Spinal cord (tissue), 10 donors: Measurements from ENCODE around the gene MICOS13. TPM values are rescaled to one million over a fixed set of nuclear protein-coding genes. Genes with fewer than 3 reads are reported as not detected.

Experiments
- DNase-seq, 6 donors: peaks; one replicate each; pipeline versions ENCODE4 v3.0.0 to v3.0.0-alpha.2; 2013 to 2015; ENCODE audit warnings: low spot score in 6 of 6, low read depth in 4 of 6
- H3K27ac ChIP-seq: one replicate; pipeline ENCODE4 v1.5.1; 2013; ENCODE audit warnings: low read depth, low read length, control low read depth
- H3K27me3 ChIP-seq: one replicate; pipeline ENCODE4 v1.6.1; 2013; ENCODE audit warnings: low read length; ENCODE audit not compliant: control insufficient read depth, insufficient read depth
- H3K36me3 ChIP-seq: one replicate; pipeline ENCODE4 v1.6.1; 2013; ENCODE audit warnings: low read length; ENCODE audit not compliant: control insufficient read depth, insufficient read depth
- H3K4me1 ChIP-seq: one replicate; pipeline ENCODE4 v1.6.1; 2013; ENCODE audit warnings: low read length; ENCODE audit not compliant: control insufficient read depth, insufficient read depth
- H3K4me3 ChIP-seq: one replicate; pipeline ENCODE4 v1.5.1; 2013; ENCODE audit warnings: low read depth, low read length, control low read depth
- H3K9me3 ChIP-seq: one replicate; pipeline ENCODE4 v1.6.1; 2013; ENCODE audit warnings: low read length; ENCODE audit not compliant: control insufficient read depth, insufficient read depth
- WGBS: methylation state at CpG from one replicate; pipeline ENCODE4 v1.1.5; 2013; ENCODE audit warnings: missing lambda C conversion rate; ENCODE audit not compliant: insufficient coverage; 5-methylcytosine and 5-hydroxymethylcytosine counted together
- long read RNA-seq, 4 donors: transcript quantifications; one replicate each; lab custom pipeline, GENCODE V29; 2026
- polyA plus RNA-seq, 2 donors: library from polyadenylated mRNA; unstranded; fragments of 120-200 nt; gene quantifications; one replicate each; pipeline ENCODE4 v1.2.1, GENCODE V29; 2013; ENCODE audit not compliant: insufficient read length in 2 of 2
- total RNA-seq, 2 donors: library from RNA; depleted of rRNA in 1 of 2; stranded (reverse); fragments of 120-200 nt in 1 of 2; fragments of >200 nt in 1 of 2; gene quantifications; one replicate each; pipeline versions ENCODE4 v1.2.3 to v1.2.4, GENCODE V29; 2013 to 2014
- donor health status: healthy.

The MICOS13 gene, protein sequence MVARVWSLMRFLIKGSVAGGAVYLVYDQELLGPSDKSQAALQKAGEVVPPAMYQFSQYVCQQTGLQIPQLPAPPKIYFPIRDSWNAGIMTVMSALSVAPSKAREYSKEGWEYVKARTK
- total RNA-seq: 10 to 100 TPM; 27.2 to 83.1 TPM
- polyA plus RNA-seq: 10 to 100 TPM; 74.5 to 74.8 TPM
- long read RNA-seq, donor 1, transcript C19orf70-201 (4 exons, 896 nt): major isoform, 83 of 106 reads
- long read RNA-seq, donor 1, partial matches to known transcripts: 20 of 106 reads
- long read RNA-seq, donor 1, other reads (novel, unspliced or antisense): 0 of 106 reads
- long read RNA-seq, donor 2, transcript C19orf70-201 (4 exons, 896 nt): major isoform, 32 of 49 reads
- long read RNA-seq, donor 2, partial matches to known transcripts: 15 of 49 reads
- long read RNA-seq, donor 2, other reads (novel, unspliced or antisense): 0 of 49 reads
- long read RNA-seq, donor 3, transcript C19orf70-201 (4 exons, 896 nt): major isoform, 37 of 54 reads
- long read RNA-seq, donor 3, partial matches to known transcripts: 11 of 54 reads
- long read RNA-seq, donor 3, other reads (novel, unspliced or antisense): 0 of 54 reads
- long read RNA-seq, donor 4, transcript C19orf70-201 (4 exons, 896 nt): major isoform, 109 of 154 reads
- long read RNA-seq, donor 4, partial matches to known transcripts: 43 of 154 reads
- long read RNA-seq, donor 4, other reads (novel, unspliced or antisense): 0 of 154 reads

DNA sequence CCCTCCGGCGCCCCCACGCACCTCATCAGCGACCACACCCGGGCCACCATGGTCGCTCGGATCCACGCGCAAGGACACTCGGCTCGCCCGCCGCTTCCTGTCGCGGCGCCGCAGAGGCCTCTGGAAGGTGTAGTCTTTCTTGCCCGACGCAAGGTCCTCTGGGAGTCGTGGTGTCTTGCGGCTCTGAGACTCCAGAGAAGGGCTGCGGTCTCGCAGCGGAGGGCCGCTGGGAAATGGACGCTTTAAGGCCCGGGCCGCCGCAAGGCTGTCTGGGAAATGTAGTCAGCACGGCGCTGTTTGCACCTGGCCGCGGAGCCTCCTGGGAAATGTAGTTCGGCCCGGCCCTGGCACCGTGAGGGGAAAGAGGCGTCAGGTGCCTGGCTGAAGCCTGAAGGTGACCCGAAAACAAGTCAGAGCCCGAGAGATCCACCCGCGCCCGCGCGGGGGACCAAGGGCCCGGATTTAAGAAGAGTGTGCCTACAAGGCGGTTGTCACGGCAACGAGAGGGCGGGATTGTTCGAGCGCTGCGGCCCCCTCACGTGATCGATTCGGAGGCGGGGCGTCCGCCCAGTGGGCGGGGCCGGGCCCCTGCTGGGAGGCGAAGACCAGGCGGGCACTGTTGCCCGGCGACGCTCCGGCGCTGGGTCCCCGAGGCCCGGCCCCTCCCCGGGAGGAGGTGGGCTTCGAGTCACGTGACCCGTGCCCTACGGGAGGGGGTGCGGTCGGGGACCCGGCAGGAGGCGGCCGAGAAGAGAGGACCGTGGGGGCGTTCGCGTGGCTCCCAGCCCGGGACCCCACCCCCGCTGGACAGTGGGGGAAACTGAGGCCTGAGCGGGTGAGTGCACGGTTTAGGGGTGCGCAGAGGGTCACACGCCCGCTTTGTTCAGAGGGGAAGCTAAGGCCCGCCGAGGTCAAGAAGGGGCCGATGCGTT is at the start of gene MICOS13, which contains the start of gene HSD11B1L:
Gene MICOS13, minus strand, starts transcription at position 80 of the 932 bp plus-strand sequence. Its CDS starts 30 bp downstream, at position 50.
Gene HSD11B1L, plus strand, starts transcription at position 591 of the 932 bp plus-strand sequence. CDS start 3,806 bp downstream, outside the sequence.
- H3K36me3 ChIP-seq: peaks cover 40% of the 10 kb centered on the region
- H3K9me3 ChIP-seq: no peaks in the 10 kb centered on the region
- no peaks in the 10 kb centered on the region for H3K27me3 ChIP-seq
- H3K4me1 ChIP-seq: peaks cover 29% of the 10 kb centered on the region
- peak within 1 kb of the TSS; percentile 97 for H3K27ac ChIP-seq
- WGBS: under 1% methylated on average over 92 of the region's 94 CpGs
- peak; percentile 97 to 100 (median 98) for DNase-seq
- peak within 1 kb of the TSS; percentile 99 for H3K4me3 ChIP-seq

DNA sequence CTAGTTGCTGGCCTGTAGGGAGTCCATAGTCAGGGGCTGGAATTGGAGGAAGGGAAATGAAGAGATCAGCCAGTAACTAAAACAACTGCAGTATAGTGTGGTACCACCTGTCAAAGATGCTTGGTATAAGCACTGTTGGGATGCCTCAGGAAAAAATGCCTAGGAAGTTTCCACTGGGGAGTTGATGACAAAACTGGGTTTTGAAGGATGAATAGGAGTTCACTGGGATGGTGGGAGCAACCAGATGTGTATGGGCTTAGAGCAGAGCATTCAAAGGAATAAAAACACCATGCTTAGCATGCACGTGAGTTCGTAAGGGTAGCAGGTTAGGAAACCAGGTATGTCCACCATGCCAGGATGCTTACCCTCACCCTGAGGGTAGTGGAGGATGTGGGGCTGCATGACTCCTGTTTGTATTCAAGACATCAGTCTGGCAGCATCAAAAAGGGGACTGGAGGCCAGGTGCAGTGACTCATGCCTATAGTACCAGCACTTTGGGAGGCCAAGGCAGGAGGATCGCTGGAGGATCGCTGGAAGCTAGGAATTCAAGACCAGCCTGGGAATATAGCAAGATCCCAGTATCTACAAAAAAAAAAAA is 47.2 kb upstream of the MICOS13 start:
- no peak for DNase-seq

DNA sequence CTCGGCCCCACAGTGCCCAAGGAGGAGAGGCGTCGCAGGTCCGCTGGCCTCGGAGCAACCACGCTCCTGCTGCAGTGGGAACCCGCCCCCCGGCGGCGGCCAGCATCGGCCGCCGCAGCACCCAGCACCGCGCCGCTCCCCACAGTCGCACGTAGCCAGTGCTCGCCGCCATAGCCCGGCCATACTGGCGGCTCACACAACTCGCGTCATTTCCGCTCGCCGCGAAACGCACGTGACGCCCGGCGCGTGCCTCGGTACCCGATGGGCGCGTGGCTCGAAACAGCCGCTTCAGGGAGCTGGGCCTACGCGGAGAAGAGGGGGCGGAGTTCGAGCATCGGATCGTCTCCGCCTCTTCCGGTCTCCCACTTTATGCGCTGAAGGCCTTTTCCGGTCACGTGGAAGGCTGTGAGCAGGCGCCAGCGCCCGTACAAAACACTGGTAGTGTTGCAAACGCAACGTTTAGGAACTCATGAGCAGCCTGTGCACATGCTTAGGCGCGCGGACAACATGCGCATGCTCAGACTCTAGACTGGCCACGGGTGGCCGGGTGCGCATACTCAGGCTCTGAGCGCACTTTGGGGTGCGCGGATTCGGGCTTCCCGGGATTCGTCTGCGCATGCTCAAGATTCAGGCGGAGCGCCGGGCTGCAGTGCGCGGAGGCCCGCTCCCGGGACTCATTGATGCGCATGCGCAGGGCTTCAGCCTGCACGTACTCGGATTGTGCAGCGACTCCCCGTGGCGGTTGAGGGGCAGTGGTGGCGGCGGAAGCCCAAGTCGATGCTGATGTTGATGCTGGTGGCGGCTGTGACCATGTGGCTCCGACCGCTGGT is 39.9 kb upstream of the MICOS13 start, which contains the start of the genes CATSPERD and LONP1:
Gene CATSPERD, plus strand, starts transcription at position 677 of the 830 bp plus-strand sequence. Its CDS starts 101 bp downstream, at position 778.
Gene LONP1, minus strand, starts transcription at position 186 of the 830 bp plus-strand sequence. Its CDS starts 14 bp downstream, at position 172.
- Histone ChIP-seq H3K36me3 (peaks cover 12% of the 10 kb centered on the region), H3K4me3 (peak within 1 kb of the TSS; percentile 92), H3K27ac (peak within 1 kb of the TSS; percentile 97), H3K27me3 (no peaks in the 10 kb centered on the region), H3K9me3 (no peaks in the 10 kb centered on the region), H3K4me1 (peaks cover 29% of the 10 kb centered on the region)
- WGBS: under 1% methylated on average over 89 of the region's 90 CpGs
- peak; percentile 97 to 100 (median 99) for DNase-seq

More for the DNA sequence above, 47.2 kb upstream of the MICOS13 start:
- Histone ChIP-seq H3K27ac (no peak overlapping the region), H3K36me3 (no peaks in the 10 kb centered on the region), H3K9me3 (no peaks in the 10 kb centered on the region), H3K4me3 (no peak overlapping the region), H3K4me1 (no peaks in the 10 kb centered on the region), H3K27me3 (no peaks in the 10 kb centered on the region)
- WGBS: 90% methylated on average over 2 of the region's 4 CpGs

DNA sequence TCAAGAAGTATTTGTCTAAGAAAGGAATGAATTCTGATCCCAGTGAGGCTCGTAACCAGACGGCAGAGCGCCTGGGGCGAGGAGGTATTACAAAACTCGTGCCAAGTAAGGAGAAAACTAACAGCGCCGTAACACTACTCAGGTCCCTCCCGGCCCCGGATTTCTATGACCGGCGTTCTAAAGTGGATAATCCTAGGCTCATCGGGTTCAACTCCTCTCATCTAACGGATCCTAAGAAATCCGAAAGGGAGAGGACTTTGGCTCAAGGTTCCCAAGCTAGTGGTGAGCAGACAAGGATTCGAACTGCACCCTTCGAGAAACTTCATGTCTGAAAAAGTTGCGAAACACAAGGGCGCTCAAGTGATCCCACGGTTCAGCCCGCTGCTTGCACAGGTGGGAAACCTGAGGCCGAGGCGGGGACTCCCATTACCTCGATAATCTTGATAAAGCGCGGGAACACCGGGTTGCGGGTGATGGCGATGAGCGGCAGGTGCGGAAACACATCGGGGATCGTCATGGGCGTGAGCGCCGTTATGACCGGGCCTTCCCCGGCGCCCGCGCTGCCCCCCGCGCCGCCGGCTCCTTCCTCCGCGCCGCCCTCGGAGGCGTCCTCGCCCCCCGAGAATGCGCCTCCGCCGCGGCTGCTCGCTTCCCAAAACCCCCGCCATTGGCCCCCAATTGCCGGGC is 39.1 kb upstream of the MICOS13 start:
- Histone ChIP-seq H3K27me3 (no peaks in the 10 kb centered on the region), H3K27ac (peak overlapping the region; percentile 97), H3K4me1 (peaks cover 29% of the 10 kb centered on the region), H3K4me3 (peak overlapping the region; percentile 92), H3K36me3 (peaks cover 12% of the 10 kb centered on the region), H3K9me3 (no peaks in the 10 kb centered on the region)
- no peak for DNase-seq
- WGBS: under 1% methylated on average over 58 of the region's 58 CpGs

DNA sequence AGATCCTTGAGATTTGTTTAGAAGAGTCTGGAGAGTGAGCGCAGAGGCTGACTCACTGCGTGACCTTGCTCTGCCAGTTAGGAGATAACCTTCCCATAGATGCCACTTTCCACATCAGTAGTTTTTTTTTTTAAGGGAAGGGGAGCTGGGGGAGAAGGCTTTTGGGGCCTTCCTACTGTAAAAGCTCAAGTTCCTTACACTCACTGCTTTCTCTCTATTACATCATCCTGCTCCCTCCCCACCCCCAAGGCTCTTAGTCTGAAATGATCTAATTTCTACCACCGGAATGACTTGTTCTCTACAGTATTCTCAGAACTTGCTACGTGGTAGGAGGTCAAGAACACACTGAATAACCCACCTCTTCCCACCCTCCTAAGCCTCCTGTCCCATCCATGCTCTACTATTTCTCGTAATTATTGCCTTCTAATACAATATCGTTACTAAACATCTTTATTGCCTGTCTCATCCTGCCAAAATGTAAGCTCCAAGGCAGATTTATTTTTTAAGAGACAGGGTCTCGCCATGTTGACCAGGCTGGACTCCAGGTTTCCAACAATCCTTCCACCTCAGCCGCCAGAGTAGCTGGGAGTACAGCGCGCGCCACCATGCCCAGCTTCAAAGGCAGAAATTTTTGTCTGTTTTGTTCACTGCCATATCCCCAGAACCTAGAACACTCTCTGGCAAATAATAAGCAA is 38.4 kb upstream of the MICOS13 start:
- H3K27me3 ChIP-seq: no peaks in the 10 kb centered on the region
- peak overlapping the region; percentile 3 for H3K27ac ChIP-seq
- no peak for DNase-seq
- 20% methylated on average over 9 of the region's 11 CpGs for WGBS
- H3K4me3 ChIP-seq: peak overlapping the region; percentile 92
- peaks cover 29% of the 10 kb centered on the region for H3K4me1 ChIP-seq
- no peaks in the 10 kb centered on the region for H3K9me3 ChIP-seq
- peaks cover 12% of the 10 kb centered on the region for H3K36me3 ChIP-seq

DNA sequence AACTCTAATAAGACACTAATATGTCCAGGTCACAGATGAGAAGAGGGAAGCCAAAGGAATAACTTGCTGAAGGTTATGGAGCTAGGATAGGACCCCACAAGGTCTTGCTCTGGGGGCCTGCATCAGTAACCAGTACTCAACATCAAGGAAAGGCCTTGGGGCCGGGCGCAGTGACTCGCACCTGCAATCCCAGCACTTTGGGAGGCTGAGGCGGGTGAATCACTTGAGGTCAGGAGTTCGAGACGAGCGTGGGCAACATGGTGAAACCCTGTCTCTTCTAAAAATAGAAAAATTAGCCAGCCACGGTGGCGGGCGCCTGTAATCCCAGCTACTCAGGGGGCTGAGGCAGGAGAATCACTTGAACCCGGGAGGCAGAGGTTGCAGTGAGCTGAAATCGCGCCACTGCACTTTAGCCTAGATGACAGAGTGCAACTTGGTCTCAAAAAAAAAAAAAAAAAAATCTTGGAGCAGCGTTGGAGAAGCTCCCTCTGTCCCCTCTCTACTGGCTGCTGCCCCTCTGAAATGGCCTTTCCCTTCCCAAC is 37.8 kb upstream of the MICOS13 start:
- no peaks in the 10 kb centered on the region for H3K9me3 ChIP-seq
- no peaks in the 10 kb centered on the region for H3K27me3 ChIP-seq
- no peak overlapping the region for H3K27ac ChIP-seq
- WGBS: 93% methylated on average over 10 of the region's 14 CpGs
- H3K4me3 ChIP-seq: no peak overlapping the region
- peaks cover 29% of the 10 kb centered on the region for H3K4me1 ChIP-seq
- no peak for DNase-seq
- H3K36me3 ChIP-seq: peaks cover 17% of the 10 kb centered on the region

DNA sequence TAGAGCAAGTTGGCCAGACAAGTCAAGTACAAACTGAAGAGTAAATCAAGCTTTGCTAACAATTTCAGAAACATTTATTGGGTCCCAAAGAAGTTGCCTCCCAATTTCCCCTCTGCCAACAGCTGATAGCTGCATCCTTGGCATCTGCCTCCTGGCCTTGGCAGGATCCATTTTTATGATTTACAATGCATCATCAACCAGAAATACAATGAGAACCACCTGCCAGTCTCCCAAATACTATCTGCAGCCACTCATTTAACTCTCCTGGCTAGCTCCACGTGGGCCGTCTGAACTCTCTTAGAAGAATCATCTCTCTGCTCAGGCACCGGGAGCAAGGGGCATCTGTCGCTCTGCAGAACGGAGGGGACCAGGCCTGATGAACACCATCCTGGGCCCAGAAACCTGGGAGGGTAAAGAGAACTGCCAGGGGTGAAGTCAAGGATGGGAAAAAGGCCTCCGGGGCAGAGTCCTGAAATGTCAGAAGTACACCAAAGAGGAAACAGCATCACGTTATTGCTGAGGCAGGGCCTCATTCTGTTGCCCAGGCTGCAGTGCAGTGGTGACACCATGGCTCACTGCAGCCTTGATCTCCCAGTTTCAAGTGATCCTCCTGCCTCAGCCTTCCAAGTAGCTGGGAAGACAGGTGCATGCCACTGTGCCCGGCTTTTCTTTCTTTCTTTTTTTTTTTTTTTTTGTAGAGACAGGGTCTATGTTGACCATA is 37.1 kb upstream of the MICOS13 start:
- 91% methylated on average over 5 of the region's 8 CpGs for WGBS
- no peak for DNase-seq
- H3K27me3 ChIP-seq: no peaks in the 10 kb centered on the region
- H3K4me1 ChIP-seq: peaks cover 29% of the 10 kb centered on the region
- no peak overlapping the region for H3K27ac ChIP-seq
- H3K36me3 ChIP-seq: peaks cover 24% of the 10 kb centered on the region
- no peak overlapping the region for H3K4me3 ChIP-seq
- H3K9me3 ChIP-seq: no peaks in the 10 kb centered on the region
